ENCODE results near the gene MRPS9.

DNA sequence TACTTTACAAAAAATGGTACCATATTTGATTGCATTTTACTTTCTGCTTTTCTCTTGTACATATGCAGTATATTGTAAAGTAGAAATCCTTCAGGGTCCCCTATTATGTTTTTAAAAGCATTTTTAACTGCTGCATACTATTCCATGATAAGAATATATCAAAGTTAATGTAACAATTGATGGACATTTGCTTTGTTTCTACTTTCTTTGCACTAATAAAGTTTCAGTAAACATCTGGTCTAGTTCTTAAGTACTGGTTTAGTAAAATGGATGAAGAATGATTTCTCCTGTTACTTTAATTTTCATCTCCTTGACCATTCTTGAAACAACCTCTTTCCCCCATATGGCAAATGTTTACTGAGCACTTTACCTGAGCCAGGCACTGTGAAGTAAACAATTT lies 1.7 kb downstream of the MRPS9 start:
- no peak for TF ChIP-seq CREB1 (CRISPR knock-in tag; IDR thresholded peaks at IDR 0.05; ENCODE audit: low read depth)
- TF ChIP-seq, protein P1, sequence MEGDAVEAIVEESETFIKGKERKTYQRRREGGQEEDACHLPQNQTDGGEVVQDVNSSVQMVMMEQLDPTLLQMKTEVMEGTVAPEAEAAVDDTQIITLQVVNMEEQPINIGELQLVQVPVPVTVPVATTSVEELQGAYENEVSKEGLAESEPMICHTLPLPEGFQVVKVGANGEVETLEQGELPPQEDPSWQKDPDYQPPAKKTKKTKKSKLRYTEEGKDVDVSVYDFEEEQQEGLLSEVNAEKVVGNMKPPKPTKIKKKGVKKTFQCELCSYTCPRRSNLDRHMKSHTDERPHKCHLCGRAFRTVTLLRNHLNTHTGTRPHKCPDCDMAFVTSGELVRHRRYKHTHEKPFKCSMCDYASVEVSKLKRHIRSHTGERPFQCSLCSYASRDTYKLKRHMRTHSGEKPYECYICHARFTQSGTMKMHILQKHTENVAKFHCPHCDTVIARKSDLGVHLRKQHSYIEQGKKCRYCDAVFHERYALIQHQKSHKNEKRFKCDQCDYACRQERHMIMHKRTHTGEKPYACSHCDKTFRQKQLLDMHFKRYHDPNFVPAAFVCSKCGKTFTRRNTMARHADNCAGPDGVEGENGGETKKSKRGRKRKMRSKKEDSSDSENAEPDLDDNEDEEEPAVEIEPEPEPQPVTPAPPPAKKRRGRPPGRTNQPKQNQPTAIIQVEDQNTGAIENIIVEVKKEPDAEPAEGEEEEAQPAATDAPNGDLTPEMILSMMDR (conservative IDR thresholded peaks at IDR 0.05; ENCODE audit: low read depth in 2 of 2): no peak
- no peak for TF ChIP-seq ZNF114 (CRISPR knock-in tag; IDR thresholded peaks at IDR 0.05)
- no peak for TF ChIP-seq POLR2AphosphoS5 (IDR thresholded peaks at IDR 0.05; ENCODE audit: low read depth)
- TF ChIP-seq EZH2 (IDR thresholded peaks at IDR 0.05; ENCODE audit: low read depth, unreplicated experiment): no peak
- TF ChIP-seq, protein P2, sequence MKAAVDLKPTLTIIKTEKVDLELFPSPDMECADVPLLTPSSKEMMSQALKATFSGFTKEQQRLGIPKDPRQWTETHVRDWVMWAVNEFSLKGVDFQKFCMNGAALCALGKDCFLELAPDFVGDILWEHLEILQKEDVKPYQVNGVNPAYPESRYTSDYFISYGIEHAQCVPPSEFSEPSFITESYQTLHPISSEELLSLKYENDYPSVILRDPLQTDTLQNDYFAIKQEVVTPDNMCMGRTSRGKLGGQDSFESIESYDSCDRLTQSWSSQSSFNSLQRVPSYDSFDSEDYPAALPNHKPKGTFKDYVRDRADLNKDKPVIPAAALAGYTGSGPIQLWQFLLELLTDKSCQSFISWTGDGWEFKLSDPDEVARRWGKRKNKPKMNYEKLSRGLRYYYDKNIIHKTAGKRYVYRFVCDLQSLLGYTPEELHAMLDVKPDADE (IDR thresholded peaks at IDR 0.05): no peak
- no peak for TF ChIP-seq EZH2phosphoT487 (IDR thresholded peaks at IDR 0.05; ENCODE audit: unreplicated experiment)
- TF ChIP-seq, protein P3, sequence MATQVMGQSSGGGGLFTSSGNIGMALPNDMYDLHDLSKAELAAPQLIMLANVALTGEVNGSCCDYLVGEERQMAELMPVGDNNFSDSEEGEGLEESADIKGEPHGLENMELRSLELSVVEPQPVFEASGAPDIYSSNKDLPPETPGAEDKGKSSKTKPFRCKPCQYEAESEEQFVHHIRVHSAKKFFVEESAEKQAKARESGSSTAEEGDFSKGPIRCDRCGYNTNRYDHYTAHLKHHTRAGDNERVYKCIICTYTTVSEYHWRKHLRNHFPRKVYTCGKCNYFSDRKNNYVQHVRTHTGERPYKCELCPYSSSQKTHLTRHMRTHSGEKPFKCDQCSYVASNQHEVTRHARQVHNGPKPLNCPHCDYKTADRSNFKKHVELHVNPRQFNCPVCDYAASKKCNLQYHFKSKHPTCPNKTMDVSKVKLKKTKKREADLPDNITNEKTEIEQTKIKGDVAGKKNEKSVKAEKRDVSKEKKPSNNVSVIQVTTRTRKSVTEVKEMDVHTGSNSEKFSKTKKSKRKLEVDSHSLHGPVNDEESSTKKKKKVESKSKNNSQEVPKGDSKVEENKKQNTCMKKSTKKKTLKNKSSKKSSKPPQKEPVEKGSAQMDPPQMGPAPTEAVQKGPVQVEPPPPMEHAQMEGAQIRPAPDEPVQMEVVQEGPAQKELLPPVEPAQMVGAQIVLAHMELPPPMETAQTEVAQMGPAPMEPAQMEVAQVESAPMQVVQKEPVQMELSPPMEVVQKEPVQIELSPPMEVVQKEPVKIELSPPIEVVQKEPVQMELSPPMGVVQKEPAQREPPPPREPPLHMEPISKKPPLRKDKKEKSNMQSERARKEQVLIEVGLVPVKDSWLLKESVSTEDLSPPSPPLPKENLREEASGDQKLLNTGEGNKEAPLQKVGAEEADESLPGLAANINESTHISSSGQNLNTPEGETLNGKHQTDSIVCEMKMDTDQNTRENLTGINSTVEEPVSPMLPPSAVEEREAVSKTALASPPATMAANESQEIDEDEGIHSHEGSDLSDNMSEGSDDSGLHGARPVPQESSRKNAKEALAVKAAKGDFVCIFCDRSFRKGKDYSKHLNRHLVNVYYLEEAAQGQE (IDR thresholded peaks at IDR 0.05; ENCODE audit: unreplicated experiment): no peak
- TF ChIP-seq NANOG (IDR thresholded peaks at IDR 0.05; ENCODE audit: borderline replicate concordance): no peak
- TF ChIP-seq JUNB (IDR thresholded peaks at IDR 0.05; ENCODE audit: unreplicated experiment): no peak
- TF ChIP-seq, protein P4, sequence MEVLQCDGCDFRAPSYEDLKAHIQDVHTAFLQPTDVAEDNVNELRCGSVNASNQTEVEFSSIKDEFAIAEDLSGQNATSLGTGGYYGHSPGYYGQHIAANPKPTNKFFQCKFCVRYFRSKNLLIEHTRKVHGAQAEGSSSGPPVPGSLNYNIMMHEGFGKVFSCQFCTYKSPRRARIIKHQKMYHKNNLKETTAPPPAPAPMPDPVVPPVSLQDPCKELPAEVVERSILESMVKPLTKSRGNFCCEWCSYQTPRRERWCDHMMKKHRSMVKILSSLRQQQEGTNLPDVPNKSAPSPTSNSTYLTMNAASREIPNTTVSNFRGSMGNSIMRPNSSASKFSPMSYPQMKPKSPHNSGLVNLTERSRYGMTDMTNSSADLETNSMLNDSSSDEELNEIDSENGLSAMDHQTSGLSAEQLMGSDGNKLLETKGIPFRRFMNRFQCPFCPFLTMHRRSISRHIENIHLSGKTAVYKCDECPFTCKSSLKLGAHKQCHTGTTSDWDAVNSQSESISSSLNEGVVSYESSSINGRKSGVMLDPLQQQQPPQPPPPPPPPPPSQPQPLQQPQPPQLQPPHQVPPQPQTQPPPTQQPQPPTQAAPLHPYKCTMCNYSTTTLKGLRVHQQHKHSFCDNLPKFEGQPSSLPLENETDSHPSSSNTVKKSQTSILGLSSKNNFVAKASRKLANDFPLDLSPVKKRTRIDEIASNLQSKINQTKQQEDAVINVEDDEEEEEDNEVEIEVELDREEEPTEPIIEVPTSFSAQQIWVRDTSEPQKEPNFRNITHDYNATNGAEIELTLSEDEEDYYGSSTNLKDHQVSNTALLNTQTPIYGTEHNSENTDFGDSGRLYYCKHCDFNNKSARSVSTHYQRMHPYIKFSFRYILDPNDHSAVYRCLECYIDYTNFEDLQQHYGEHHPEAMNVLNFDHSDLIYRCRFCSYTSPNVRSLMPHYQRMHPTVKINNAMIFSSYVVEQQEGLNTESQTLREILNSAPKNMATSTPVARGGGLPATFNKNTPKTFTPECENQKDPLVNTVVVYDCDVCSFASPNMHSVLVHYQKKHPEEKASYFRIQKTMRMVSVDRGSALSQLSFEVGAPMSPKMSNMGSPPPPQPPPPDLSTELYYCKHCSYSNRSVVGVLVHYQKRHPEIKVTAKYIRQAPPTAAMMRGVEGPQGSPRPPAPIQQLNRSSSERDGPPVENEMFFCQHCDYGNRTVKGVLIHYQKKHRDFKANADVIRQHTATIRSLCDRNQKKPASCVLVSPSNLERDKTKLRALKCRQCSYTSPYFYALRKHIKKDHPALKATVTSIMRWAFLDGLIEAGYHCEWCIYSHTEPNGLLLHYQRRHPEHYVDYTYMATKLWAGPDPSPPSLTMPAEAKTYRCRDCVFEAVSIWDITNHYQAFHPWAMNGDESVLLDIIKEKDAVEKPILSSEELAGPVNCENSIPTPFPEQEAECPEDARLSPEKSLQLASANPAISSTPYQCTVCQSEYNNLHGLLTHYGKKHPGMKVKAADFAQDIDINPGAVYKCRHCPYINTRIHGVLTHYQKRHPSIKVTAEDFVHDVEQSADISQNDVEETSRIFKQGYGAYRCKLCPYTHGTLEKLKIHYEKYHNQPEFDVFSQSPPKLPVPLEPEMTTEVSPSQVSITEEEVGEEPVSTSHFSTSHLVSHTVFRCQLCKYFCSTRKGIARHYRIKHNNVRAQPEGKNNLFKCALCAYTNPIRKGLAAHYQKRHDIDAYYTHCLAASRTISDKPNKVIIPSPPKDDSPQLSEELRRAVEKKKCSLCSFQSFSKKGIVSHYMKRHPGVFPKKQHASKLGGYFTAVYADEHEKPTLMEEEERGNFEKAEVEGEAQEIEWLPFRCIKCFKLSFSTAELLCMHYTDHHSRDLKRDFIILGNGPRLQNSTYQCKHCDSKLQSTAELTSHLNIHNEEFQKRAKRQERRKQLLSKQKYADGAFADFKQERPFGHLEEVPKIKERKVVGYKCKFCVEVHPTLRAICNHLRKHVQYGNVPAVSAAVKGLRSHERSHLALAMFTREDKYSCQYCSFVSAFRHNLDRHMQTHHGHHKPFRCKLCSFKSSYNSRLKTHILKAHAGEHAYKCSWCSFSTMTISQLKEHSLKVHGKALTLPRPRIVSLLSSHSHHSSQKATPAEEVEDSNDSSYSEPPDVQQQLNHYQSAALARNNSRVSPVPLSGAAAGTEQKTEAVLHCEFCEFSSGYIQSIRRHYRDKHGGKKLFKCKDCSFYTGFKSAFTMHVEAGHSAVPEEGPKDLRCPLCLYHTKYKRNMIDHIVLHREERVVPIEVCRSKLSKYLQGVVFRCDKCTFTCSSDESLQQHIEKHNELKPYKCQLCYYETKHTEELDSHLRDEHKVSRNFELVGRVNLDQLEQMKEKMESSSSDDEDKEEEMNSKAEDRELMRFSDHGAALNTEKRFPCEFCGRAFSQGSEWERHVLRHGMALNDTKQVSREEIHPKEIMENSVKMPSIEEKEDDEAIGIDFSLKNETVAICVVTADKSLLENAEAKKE (CRISPR knock-in tag; IDR thresholded peaks at IDR 0.05): no peak

Measured in GM23338 (cell line).